CD14-positive monocyte (primary cell): ENCODE data around the gene CDH2. TPM values are rescaled to one million over a fixed set of nuclear protein-coding genes. Genes with fewer than 3 reads are reported as not detected.

Experiments
- DNase-seq, 3 donors: peaks; one replicate each; pipeline ENCODE4 v3.0.0-alpha.2; 2011 to 2022
- H2AFZ ChIP-seq: 2 replicates; pipeline ENCODE4 v1.6.0; 2012; ENCODE audit warnings: mild to moderate bottlenecking, low read depth, low read length, inconsistent platforms; ENCODE audit not compliant: insufficient read depth, poor library complexity, severe bottlenecking
- H3K27ac ChIP-seq, 2 donors: 1 replicate in 1 of 2; 2 replicates in 1 of 2; pipeline ENCODE4 v1.5.1; 2012 to 2013; ENCODE audit warnings: low read length in 2 of 2, control low read depth in 1 of 2, inconsistent platforms in 1 of 2, low read depth in 1 of 2, mild to moderate bottlenecking in 1 of 2
- H3K27me3 ChIP-seq, 2 donors: one replicate each; pipeline versions ENCODE4 v1.6.0 to v1.6.1; 2011 to 2013; ENCODE audit warnings: low read length in 2 of 2; ENCODE audit not compliant: control insufficient read depth in 2 of 2, insufficient read depth in 2 of 2
- H3K36me3 ChIP-seq, 2 donors: replicated peaks in 1 of 2; 1 replicate in 1 of 2; 2 replicates in 1 of 2; pipeline versions ENCODE4 v1.5.1 to v1.6.1; 2012 to 2013; ENCODE audit warnings: low read length in 2 of 2, control low read depth in 1 of 2, inconsistent platforms in 1 of 2, mild to moderate bottlenecking in 1 of 2; ENCODE audit not compliant: insufficient read depth in 2 of 2, control insufficient read depth in 1 of 2
- H3K4me1 ChIP-seq, 2 donors: 1 replicate in 1 of 2; 2 replicates in 1 of 2; pipeline versions ENCODE4 v1.5.1 to v1.6.1; 2012 to 2013; ENCODE audit warnings: low read length in 2 of 2, control low read depth in 1 of 2, inconsistent platforms in 1 of 2, mild to moderate bottlenecking in 1 of 2, moderate library complexity in 1 of 2; ENCODE audit not compliant: insufficient read depth in 2 of 2, control insufficient read depth in 1 of 2
- H3K4me2 ChIP-seq: replicated peaks from 2 replicates; pipeline ENCODE3; 2012; ENCODE audit warnings: low read length, moderate library complexity, mild to moderate bottlenecking; ENCODE audit not compliant: poor library complexity, severe bottlenecking; ENCODE audit errors: extremely low read depth
- H3K4me3 ChIP-seq, 3 experiments: fragments of 200-600 bp in 1 of 3; sonication (generic) in 1 of 3; replicated peaks in 1 of 3; 1 replicate in 2 of 3; 2 replicates in 1 of 3; pipeline ENCODE4 v1.5.1; 2011 to 2013; ENCODE audit warnings: low read length in 3 of 3, mild to moderate bottlenecking in 3 of 3, control low read depth in 2 of 3, low read depth in 2 of 3, inconsistent platforms in 1 of 3, moderate library complexity in 1 of 3
- H3K79me2 ChIP-seq: 2 replicates; pipeline ENCODE4 v1.6.0; 2012; ENCODE audit warnings: mild to moderate bottlenecking, control low read depth, inconsistent platforms, low read length, moderate library complexity; ENCODE audit not compliant: insufficient read depth
- H3K9ac ChIP-seq: 2 replicates; pipeline ENCODE4 v1.6.0; 2017; ENCODE audit warnings: low read length, mild to moderate bottlenecking; ENCODE audit not compliant: insufficient read depth, poor library complexity, severe bottlenecking
- H3K9me3 ChIP-seq, 2 donors: replicated peaks in 1 of 2; 1 replicate in 1 of 2; 2 replicates in 1 of 2; pipeline versions ENCODE4 v1.5.1 to v1.6.1; 2012 to 2013; ENCODE audit warnings: low read length in 2 of 2, control low read depth in 1 of 2; ENCODE audit not compliant: control insufficient read depth in 1 of 2, insufficient read depth in 1 of 2
- H4K20me1 ChIP-seq: 2 replicates; pipeline ENCODE4 v1.6.0; 2012; ENCODE audit warnings: mild to moderate bottlenecking, low read length, control low read depth, moderate library complexity; ENCODE audit not compliant: insufficient read depth
- H3K27ac Mint-ChIP-seq, 7 donors: one replicate each; pipeline ENCODE4 v1.8.0; 2020; ENCODE audit warnings: mild to moderate bottlenecking in 7 of 7, mixed read lengths in 7 of 7, moderate library complexity in 6 of 7, inconsistent platforms in 2 of 7
- H3K27me3 Mint-ChIP-seq, 3 donors: one replicate each; pipeline ENCODE4 v1.8.0; 2021 to 2022; ENCODE audit warnings: low read depth in 3 of 3, mild to moderate bottlenecking in 3 of 3, mixed read lengths in 3 of 3, moderate library complexity in 3 of 3, inconsistent platforms in 1 of 3
- H3K36me3 Mint-ChIP-seq, 2 donors: one replicate each; pipeline ENCODE4 v1.8.0; 2020; ENCODE audit warnings: mixed read lengths in 2 of 2, inconsistent platforms in 1 of 2, mild to moderate bottlenecking in 1 of 2
- H3K4me1 Mint-ChIP-seq: one replicate; pipeline ENCODE4 v1.8.0; 2020; ENCODE audit warnings: mild to moderate bottlenecking, mixed read lengths
- H3K4me3 Mint-ChIP-seq, 2 donors: one replicate each; pipeline ENCODE4 v1.8.0; 2020; ENCODE audit warnings: mild to moderate bottlenecking in 2 of 2, mixed read lengths in 2 of 2, moderate library complexity in 1 of 2
- H3K9me3 Mint-ChIP-seq, 7 donors: one replicate each; pipeline ENCODE4 v1.8.0; 2020 to 2022; ENCODE audit warnings: mixed read lengths in 7 of 7, mild to moderate bottlenecking in 6 of 7, moderate library complexity in 6 of 7, inconsistent platforms in 2 of 7
- CTCF ChIP-seq: fragments of 200-600 bp; IDR thresholded peaks from one replicate; pipeline ENCODE4 v1.8.0; 2022; ENCODE audit warnings: antibody characterized with exemption, mild to moderate bottlenecking
- WGBS: methylation state at CpG from one replicate; pipeline ENCODE4 v1.1.5; 2013; ENCODE audit warnings: missing lambda C conversion rate; ENCODE audit not compliant: insufficient coverage; 5-methylcytosine and 5-hydroxymethylcytosine counted together
- intact Hi-C, 2 donors: fragments of 100-400 bp; cut with micrococcal nuclease; formaldehyde crosslinking; loops; one replicate each; pipeline versions ENCODE4 v1.15.0 to v1.15.1; 2023
- polyA plus RNA-seq, 3 donors: library from polyadenylated mRNA; depleted of rRNA in 1 of 3; unstranded in 2 of 3; stranded (reverse) in 1 of 3; fragments of 300-500 nt in 2 of 3; fragments of >200 nt in 1 of 3; fragmentation: Illumina TruSeq in 2 of 3; gene quantifications; 1 replicate in 2 of 3; 2 replicates in 1 of 3; pipeline ENCODE4 v1.2.3, GENCODE V29; 2012 to 2021

Gene CDH2
- polyA plus RNA-seq, 3 donors = 0.03 to 0.32 (median 0.08) TPM

- TF ChIP-seq CTCF = no peak
- Histone ChIP-seq H3K79me2 (no peaks in the 10 kb centered on the region), H3K4me3 (no peak overlapping the region), H3K9me3 (no peaks in the 10 kb centered on the region), H3K9ac (no peak overlapping the region), H3K27ac (no peak overlapping the region), H3K4me1 (no peaks in the 10 kb centered on the region), H3K36me3 (no peaks in the 10 kb centered on the region), H2AFZ (no peak overlapping the region), H3K4me2 (no peak overlapping the region), H4K20me1 (no peaks in the 10 kb centered on the region), H3K27me3 (no peaks in the 10 kb centered on the region)
- Mint-ChIP-seq H3K4me1 (no peaks in the 10 kb centered on the region), H3K27ac (no peak overlapping the region), H3K4me3 (no peak overlapping the region), H3K27me3 (no peaks in the 10 kb centered on the region), H3K36me3 (no peaks in the 10 kb centered on the region), H3K9me3 (peaks cover 0 to 7% (median 1%) of the 10 kb centered on the region in 7 donors)
- no peak for DNase-seq
- intact Hi-C loops = no loop called here
- no CpG with 5 or more reads among the region's 1 CpG for WGBS
Measured at GRCh38 chr18:27964811-27965210, 212.1 kb downstream of the CDH2 start.

- intact Hi-C loops = no loop called here
- peaks cover 0 to 6% (median 2%) of the 10 kb centered on the region in 7 donors for H3K9me3 Mint-ChIP-seq
- H3K36me3 Mint-ChIP-seq = no peaks in the 10 kb centered on the region
- Histone ChIP-seq H3K27me3 (no peaks in the 10 kb centered on the region), H3K4me2 (no peak overlapping the region), H2AFZ (no peak overlapping the region), H3K79me2 (no peaks in the 10 kb centered on the region), H3K36me3 (no peaks in the 10 kb centered on the region), H3K27ac (no peak overlapping the region), H3K4me3 (no peak overlapping the region), H4K20me1 (no peaks in the 10 kb centered on the region), H3K9ac (no peak overlapping the region), H3K4me1 (no peaks in the 10 kb centered on the region), H3K9me3 (no peaks in the 10 kb centered on the region)
- no peak for DNase-seq
- no peak overlapping the region for H3K4me3 Mint-ChIP-seq
- no peaks in the 10 kb centered on the region for H3K27me3 Mint-ChIP-seq
- no peaks in the 10 kb centered on the region for H3K4me1 Mint-ChIP-seq
- H3K27ac Mint-ChIP-seq = no peak overlapping the region
- no peak for TF ChIP-seq CTCF
Measured at GRCh38 chr18:27959101-27959500, 217.8 kb downstream of the CDH2 start.
